RWPE1 (cell line): ENCODE data around the gene CS.
"Not testable (repeated sequence)": the region's sequence is repeated elsewhere in the genome, so short reads cannot be mapped to it uniquely, and the experiment has no call there.

ENCODE experiments used
- CTCF ChIA-PET: fragments of 350-600 bp; sonication (Branson Sonifier 250); formaldehyde crosslinking; extraction: SDS; loops from one replicate; lab custom pipeline; 2021; lab: Yijun Ruan, JAX
- POLR2A ChIA-PET: fragments of 400-600 bp; formaldehyde crosslinking; extraction: SDS; loops from one replicate; lab custom pipeline; 2020; ENCODE audit warnings: antibody characterized with exemption; ENCODE audit not compliant: low non-redundant PET; lab: Yijun Ruan, JAX
- DNase-seq: peaks from one replicate; pipeline ENCODE4 v3.0.0; 2012; ENCODE audit warnings: low spot score
- H3K27ac ChIP-seq: fragments of 450-650 bp; 2 replicates; pipeline ENCODE4 v1.5.1; 2017
- TF ChIP-seq, protein P1 (sequence below): fragments of 450-650 bp; conservative IDR thresholded peaks from 2 replicates; pipeline ENCODE4 v1.5.1; 2017; ENCODE audit warnings: low read depth, mild to moderate bottlenecking

The CS gene

DNA sequence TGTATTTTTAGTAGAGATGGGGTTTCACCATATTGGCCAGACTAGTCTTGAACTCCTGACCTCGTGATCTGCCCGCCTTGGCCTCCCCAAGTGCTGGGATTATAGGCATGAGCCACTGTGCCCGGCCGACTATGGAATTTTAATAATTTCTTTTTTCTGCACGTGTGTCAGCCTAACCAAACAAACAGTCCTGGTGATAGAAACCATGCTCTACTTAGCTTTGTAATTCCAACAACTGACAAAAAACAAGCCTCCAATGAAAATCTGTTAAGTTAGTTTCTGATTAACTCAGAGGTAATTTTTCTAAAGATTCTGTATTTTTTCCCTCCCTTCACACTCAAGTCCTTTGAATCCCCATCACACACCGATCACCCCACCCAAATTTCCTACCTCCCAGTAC lies 18.1 kb downstream of the CS start:
- ChIA-PET CTCF (no interaction called here), POLR2A (no interaction called here)
- TF ChIP-seq, protein P1, sequence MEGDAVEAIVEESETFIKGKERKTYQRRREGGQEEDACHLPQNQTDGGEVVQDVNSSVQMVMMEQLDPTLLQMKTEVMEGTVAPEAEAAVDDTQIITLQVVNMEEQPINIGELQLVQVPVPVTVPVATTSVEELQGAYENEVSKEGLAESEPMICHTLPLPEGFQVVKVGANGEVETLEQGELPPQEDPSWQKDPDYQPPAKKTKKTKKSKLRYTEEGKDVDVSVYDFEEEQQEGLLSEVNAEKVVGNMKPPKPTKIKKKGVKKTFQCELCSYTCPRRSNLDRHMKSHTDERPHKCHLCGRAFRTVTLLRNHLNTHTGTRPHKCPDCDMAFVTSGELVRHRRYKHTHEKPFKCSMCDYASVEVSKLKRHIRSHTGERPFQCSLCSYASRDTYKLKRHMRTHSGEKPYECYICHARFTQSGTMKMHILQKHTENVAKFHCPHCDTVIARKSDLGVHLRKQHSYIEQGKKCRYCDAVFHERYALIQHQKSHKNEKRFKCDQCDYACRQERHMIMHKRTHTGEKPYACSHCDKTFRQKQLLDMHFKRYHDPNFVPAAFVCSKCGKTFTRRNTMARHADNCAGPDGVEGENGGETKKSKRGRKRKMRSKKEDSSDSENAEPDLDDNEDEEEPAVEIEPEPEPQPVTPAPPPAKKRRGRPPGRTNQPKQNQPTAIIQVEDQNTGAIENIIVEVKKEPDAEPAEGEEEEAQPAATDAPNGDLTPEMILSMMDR = no peak
- no peak overlapping the region for H3K27ac ChIP-seq
- no peak for DNase-seq

- DNase-seq = no peak
- ChIA-PET POLR2A (interaction anchor here (0.6 kb wide), 1 partner anchor 9 kb away, joined by 3 read pairs; no protein-coding TSS in a partner anchor), CTCF (interaction anchor here (1.1 kb wide), 1 partner anchor 9 kb away, joined by 4 read pairs; no protein-coding TSS in a partner anchor)
- TF ChIP-seq, protein P1 = no peak
- no peak overlapping the region for H3K27ac ChIP-seq
Measured at GRCh38 chr12:56280849-56281248, 19.3 kb downstream of the CS start.

GRCh38 chr12:56278905-56279304 lies 21.2 kb downstream of the CS start:
- no peak overlapping the region for H3K27ac ChIP-seq
- TF ChIP-seq, protein P1 = no peak
- no peak for DNase-seq
- ChIA-PET CTCF (interaction anchor here (0.9 kb wide), 1 partner anchor 936 kb away, joined by 4 read pairs; no protein-coding TSS in a partner anchor), POLR2A (interaction anchor here (0.5 to 0.6 kb wide), 2 partner anchors 11 to 185 kb away, joined by 3 to 8 read pairs; no protein-coding TSS in a partner anchor)

DNA sequence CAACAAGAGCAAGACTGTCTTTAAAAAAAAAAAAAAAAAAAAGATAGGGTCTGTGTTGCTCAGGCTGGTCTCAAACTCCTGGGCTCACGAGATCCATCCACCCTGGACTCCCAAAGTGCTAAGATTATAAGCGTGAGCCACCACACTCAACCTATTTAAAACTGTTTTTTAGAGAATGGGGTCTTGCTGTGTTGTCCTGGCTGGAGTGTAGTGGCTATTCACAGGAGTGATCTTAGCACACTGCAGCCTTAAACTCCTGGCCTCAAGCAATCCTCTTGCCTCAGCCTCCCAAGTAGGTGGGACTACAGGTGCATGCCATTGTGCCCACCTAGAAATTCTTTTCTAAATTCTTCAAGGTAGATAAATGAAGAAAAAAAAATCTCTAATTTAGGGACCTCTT lies 25.8 kb downstream of the CS start:
- DNase-seq = no peak
- ChIA-PET POLR2A (no interaction called here), CTCF (interaction anchor here (0.7 kb wide), 1 partner anchor 25 kb away, joined by 5 read pairs; no protein-coding TSS in a partner anchor)
- TF ChIP-seq, protein P1 = no peak
- H3K27ac ChIP-seq = no peak overlapping the region

DNA sequence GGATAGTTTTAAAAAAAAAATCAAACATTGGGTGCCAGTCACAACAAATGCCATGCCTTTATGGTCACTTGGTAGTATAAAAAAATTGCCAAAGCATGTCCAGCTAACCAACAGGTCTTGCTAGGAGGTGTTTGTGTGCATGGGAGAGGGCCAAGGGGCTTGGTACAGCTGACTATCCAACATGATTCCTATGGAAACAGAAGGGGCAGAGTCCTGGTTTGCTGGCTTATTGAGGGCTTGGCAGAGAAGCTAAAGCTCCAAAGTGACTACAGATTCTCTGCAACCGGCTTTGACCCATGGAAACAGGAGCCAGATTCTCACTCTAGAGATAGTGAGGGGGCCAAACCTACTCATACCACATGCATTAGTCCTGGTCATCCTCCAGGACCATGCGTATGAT lies 27.7 kb downstream of the CS start:
- H3K27ac ChIP-seq, DNase-seq, POLR2A ChIA-PET: not testable (repeated sequence)
- CTCF ChIA-PET = interaction anchor here (1.1 kb wide), 1 partner anchor 8 kb away, joined by 4 read pairs; no protein-coding TSS in a partner anchor

GRCh38 chr12:56271031-56271430 lies 29.1 kb downstream of the CS start:
- no peak overlapping the region for H3K27ac ChIP-seq
- POLR2A ChIA-PET = no interaction called here
- DNase-seq = no peak
- CTCF ChIA-PET = interaction anchor here (0.6 to 1.2 kb wide), 6 partner anchors 9 to 87 kb away, joined by 3 to 5 read pairs (median 4); partner anchors contain the start of gene ANKRD52
- TF ChIP-seq, protein P1 = no peak; the same call in 1 of the 2 replicates

DNA sequence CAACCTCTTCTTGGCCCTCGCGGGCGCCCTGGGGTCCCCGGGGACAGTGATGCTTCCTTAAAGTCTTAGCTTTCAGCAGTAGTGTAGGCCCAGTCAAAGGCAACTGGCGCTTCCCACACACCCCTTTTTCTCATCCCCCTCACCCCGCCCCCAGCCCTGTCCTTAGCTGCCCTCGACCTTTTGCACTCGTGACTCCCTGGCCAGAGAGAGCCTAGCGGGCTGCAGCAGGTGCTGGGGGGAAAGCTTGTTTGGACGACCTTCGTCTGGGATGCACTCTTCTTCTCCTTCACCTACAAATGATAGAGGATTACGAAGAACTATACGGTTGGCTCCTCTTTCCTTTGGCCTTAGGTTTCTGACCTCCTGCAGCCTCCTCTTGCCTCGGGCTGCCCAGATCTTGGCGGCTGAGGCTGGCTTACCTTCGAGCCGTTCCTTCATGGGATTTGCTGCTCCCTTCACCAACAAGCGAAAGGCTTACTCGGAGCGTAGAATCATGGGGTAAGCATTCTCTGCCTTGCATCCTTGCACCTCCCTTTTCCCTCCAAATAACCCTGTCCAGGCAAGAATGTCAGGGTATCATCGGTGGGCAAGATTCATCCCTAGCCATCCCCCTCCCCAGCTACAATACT lies 32.6 kb downstream of the CS start:
- POLR2A ChIA-PET = interaction anchor here (0.6 kb wide), 2 partner anchors 11 to 32 kb away, joined by 3 to 8 read pairs; no protein-coding TSS in a partner anchor
- CTCF ChIA-PET = interaction anchor here (0.6 kb wide), 3 partner anchors 30 to 212 kb away, joined by 3 to 7 read pairs (median 3); no protein-coding TSS in a partner anchor
- DNase-seq = no peak
- H3K27ac ChIP-seq = peak overlapping the region; percentile 87
- TF ChIP-seq, protein P1 = no peak
